Mononuclear cell (primary cell): Measurements from ENCODE around the gene FAM200A. TPM values are rescaled to one million over a fixed set of nuclear protein-coding genes. Genes with fewer than 3 reads are reported as not detected.
"Not testable (repeated sequence)": the region's sequence is repeated elsewhere in the genome, so short reads cannot be mapped to it uniquely, and the experiment has no call there.

Experiments
- H3K27me3 ChIP-seq: 2 replicates; pipeline ENCODE4 v1.6.0; 2011; ENCODE audit warnings: low read length, control low read depth; ENCODE audit not compliant: insufficient read depth
- H3K4me1 ChIP-seq: 2 replicates; pipeline ENCODE4 v1.5.1; 2011; ENCODE audit warnings: mild to moderate bottlenecking, low read length, control low read depth; ENCODE audit not compliant: insufficient read depth
- H3K4me3 ChIP-seq: 2 replicates; pipeline ENCODE4 v1.5.1; 2011; ENCODE audit warnings: mild to moderate bottlenecking, low read length, moderate library complexity
- H3K9me3 ChIP-seq: 2 replicates; pipeline ENCODE4 v1.5.1; 2011; ENCODE audit warnings: low read depth, mild to moderate bottlenecking, control low read depth, low read length
- total RNA-seq: library from RNA; depleted of rRNA; stranded (reverse); fragments of >200 nt; gene quantifications from one replicate; pipeline ENCODE4 v1.2.3, GENCODE V29; 2012

FAM200A gene
- 1.0 TPM for total RNA-seq

- no peaks in the 10 kb centered on the region for H3K9me3 ChIP-seq
- H3K4me1 ChIP-seq: peaks cover 32% of the 10 kb centered on the region
- H3K4me3 ChIP-seq: peak within 1 kb of the TSS; percentile 85
- H3K27me3 ChIP-seq: no peaks in the 10 kb centered on the region
These were observed at the start of gene FAM200A for GRCh38 chr7:99551767-99552463. Gene FAM200A, minus strand, starts transcription at chr7:99552114. Its CDS starts 3,707 bp downstream, at chr7:99548407.

GRCh38 chr7:99599836-99600235 is 47.9 kb upstream of the FAM200A start:
- Histone ChIP-seq H3K9me3 (no peaks in the 10 kb centered on the region), H3K4me1 (no peaks in the 10 kb centered on the region), H3K27me3 (no peaks in the 10 kb centered on the region)

GRCh38 chr7:99597762-99598501 is 46.0 kb upstream of the FAM200A start, which contains the start of gene TMEM225B:
Gene TMEM225B, plus strand, starts transcription at chr7:99598267. Its CDS starts 6,122 bp downstream, at chr7:99604389.
- Histone ChIP-seq H3K4me3 (no peak within 1 kb of the TSS), H3K27me3 (no peaks in the 10 kb centered on the region), H3K9me3 (no peaks in the 10 kb centered on the region), H3K4me1 (no peaks in the 10 kb centered on the region)

More at GRCh38 chr7:99599836-99600235, 47.9 kb upstream of the FAM200A start:
- no peak overlapping the region for H3K4me3 ChIP-seq

DNA sequence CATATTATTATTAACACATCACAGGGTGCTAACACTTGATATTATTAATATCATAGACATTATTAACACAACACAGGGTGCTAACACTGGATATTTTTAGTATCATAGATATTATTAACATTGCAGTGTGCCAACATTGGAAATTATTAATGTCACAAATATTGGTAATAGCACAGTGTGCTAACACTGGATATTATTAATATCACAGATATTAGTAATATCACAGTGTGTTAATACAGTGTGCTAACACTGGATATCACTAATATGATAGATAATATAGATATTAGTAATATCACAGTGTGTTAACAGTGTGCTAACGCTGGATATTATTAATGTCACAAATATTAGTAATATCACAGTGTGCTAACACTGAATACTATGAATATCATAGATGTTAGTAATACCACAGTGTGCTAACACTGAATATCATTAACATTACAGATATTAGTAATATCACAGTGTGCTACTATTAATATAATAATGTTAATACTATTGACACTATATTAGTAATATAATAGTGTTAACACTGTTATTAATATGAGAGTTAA is 44.6 kb upstream of the FAM200A start:
- Histone ChIP-seq H3K4me3 (no peak overlapping the region), H3K9me3 (no peaks in the 10 kb centered on the region), H3K27me3 (no peaks in the 10 kb centered on the region), H3K4me1 (no peaks in the 10 kb centered on the region)

DNA sequence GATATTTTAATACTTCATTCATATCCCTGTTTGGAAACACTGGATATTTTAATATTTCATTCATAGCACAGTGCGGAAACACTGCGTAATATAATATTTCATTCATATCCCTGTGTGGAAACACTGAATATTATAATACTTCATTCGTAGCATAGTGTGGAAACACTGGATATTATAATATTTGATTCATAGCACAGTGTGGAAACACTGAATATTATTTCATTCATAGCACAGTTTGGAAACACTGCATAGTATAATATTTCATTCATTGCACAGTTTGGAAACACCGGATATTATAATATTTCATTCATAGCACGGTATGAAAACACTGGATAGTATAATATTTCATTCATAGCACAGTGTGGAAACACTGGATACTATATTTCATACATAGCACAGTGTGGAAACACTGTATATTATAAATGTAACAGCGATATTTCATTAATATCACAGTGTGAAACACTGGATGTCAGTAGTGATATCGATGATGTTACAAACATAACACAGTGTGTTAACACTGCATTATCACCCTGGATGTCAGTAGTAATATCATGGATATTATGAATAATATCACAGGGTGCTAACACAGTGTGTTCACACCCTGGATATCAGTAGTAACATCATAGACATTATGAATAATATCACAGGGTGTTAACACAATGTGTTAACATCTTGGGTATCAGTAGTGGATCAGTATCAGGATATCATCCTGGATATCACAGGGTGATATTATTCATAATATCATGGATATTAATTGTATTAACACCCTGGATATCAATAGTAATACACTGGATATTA is 43.2 kb upstream of the FAM200A start:
- Histone ChIP-seq H3K9me3 (no peaks in the 10 kb centered on the region), H3K27me3 (no peaks in the 10 kb centered on the region), H3K4me1 (no peaks in the 10 kb centered on the region), H3K4me3 (no peak overlapping the region)

- H3K4me1 ChIP-seq: no peaks in the 10 kb centered on the region
- no peak overlapping the region for H3K4me3 ChIP-seq
- peaks cover 8% of the 10 kb centered on the region for H3K27me3 ChIP-seq
- H3K9me3 ChIP-seq: no peaks in the 10 kb centered on the region
These were observed 37.0 kb upstream of the FAM200A start for GRCh38 chr7:99588868-99589267.

- H3K4me1 ChIP-seq: peaks cover 16% of the 10 kb centered on the region
- peak overlapping the region; percentile 40 for H3K4me3 ChIP-seq
- H3K27me3 ChIP-seq, H3K9me3 ChIP-seq: not testable (repeated sequence)
These were observed 28.9 kb upstream of the FAM200A start for GRCh38 chr7:99580778-99581332.

DNA sequence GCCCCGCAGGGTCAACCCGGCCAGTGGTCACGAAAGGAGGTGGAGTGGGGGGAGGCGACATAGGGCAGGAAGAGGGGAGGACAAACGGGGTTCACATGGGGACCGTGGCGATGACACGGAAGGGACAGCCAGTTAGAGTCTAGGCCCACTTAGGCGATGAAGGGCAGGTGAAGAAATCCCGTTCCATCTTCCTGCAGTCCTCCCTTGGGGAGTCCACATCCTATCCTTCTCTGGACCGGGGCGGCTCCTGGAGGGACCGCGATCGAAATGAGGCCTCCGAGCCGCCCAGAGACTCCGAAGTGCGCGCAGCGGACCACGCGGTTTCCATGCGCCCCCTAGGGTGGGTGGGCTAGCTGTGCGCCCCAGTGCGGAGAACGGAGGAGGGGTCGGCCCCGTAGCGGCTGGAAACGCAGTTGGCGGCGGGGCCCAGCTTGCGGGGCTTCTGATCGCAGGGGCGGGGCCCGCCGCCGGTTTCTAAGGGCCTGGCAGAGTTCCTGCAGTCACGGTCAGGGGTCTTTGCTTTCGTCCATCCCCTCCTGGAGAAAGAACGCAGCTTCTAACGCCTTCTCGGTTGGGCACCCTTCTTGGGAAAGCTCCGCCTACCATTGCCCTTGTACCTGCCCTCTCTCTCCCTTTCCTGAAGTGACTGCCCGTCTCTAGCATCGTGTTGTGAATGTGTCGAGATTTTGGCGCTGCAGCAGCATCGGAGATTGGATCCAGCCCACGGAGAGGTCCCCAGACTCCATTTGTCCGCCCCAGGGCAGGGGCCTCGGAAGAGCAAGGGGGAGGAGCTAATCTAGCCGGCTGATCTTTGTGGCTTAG is 28.3 kb upstream of the FAM200A start:
- H3K9me3 ChIP-seq: no peaks in the 10 kb centered on the region
- no peaks in the 10 kb centered on the region for H3K27me3 ChIP-seq
- H3K4me1 ChIP-seq: peaks cover 16% of the 10 kb centered on the region
- H3K4me3 ChIP-seq: peak overlapping the region; percentile 40

GRCh38 chr7:99579281-99579955 is 27.5 kb upstream of the FAM200A start:
- Histone ChIP-seq H3K4me3 (peak overlapping the region; percentile 40), H3K27me3 (no peaks in the 10 kb centered on the region), H3K4me1 (peaks cover 16% of the 10 kb centered on the region)

DNA sequence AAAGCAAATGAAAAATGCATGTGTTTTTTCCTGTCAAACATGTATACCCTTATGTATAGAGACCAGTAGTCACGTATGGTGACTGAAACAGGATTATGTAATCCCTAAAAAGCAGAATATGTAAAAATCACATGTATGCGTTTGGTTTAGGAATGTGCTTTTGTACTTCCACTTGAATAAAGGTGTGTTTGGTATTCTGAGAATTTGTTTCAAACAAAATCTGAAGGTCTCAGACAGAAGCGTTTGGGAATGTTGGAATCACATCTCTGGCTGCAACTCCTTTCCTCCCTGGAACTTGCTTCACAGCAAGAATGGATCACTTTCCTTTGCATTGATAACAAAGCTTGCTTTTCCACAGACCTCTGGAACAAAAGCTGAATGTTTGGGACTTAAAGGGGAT is 24.3 kb upstream of the FAM200A start:
- Histone ChIP-seq H3K4me1 (peaks cover 16% of the 10 kb centered on the region), H3K27me3 (no peaks in the 10 kb centered on the region), H3K4me3 (no peak overlapping the region), H3K9me3 (no peaks in the 10 kb centered on the region)

More at GRCh38 chr7:99579281-99579955, 27.5 kb upstream of the FAM200A start:
- no peaks in the 10 kb centered on the region for H3K9me3 ChIP-seq

DNA sequence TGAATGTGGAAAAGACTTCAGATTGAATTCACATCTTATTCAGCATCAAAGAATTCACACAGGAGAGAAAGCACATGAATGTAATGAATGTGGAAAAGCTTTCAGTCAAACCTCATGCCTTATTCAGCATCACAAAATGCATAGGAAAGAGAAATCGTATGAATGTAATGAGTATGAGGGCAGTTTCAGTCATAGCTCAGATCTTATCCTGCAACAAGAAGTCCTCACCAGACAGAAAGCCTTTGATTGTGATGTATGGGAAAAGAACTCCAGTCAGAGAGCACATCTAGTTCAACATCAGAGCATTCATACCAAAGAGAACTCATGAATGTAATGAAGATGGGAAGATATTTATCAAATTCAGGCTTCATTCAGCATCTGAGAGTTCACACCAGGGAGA is 21.3 kb upstream of the FAM200A start:
- H3K9me3 ChIP-seq: no peaks in the 10 kb centered on the region
- H3K4me1 ChIP-seq: no peaks in the 10 kb centered on the region
- H3K4me3 ChIP-seq: no peak overlapping the region
- H3K27me3 ChIP-seq: no peaks in the 10 kb centered on the region

DNA sequence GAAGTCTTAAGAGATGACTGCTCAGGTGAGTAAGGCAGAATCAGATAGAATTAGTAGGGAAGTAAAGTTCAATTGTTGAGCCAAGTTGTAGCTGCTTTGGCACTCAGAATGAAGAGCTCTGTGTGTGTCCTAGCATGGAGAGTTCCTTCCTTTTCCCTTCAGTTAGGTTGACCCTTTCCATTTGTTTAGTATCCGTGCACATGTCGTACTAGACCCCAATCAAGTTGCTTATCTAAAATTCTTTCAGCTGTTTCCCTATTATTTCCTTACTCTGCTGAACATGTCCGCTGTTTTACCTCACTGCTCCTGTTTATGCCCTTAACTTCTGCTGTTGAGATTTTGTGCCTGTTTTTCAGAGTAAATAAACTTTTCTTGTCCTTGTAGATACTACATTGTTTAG is 19.9 kb upstream of the FAM200A start:
- Histone ChIP-seq H3K4me3 (no peak overlapping the region), H3K9me3 (no peaks in the 10 kb centered on the region), H3K27me3 (no peaks in the 10 kb centered on the region), H3K4me1 (no peaks in the 10 kb centered on the region)

- H3K4me1 ChIP-seq, H3K9me3 ChIP-seq, H3K4me3 ChIP-seq, H3K27me3 ChIP-seq: not testable (repeated sequence)
These were observed 16.9 kb upstream of the FAM200A start for GRCh38 chr7:99568770-99569169.
